Mesenchymal stem cell (in vitro differentiated cells and primary cell): ENCODE results near the gene PCDHGA1. TPM values are rescaled to one million over a fixed set of nuclear protein-coding genes. Genes with fewer than 3 reads are reported as not detected.

Source experiments
- DNase-seq: peaks from one replicate; pipeline ENCODE4 v3.0.0-alpha.2; 2013
- H2AFZ ChIP-seq: one replicate; pipeline ENCODE4 v1.6.1; 2013; ENCODE audit warnings: low read depth, mild to moderate bottlenecking, control low read depth, inconsistent platforms, low read length, moderate library complexity
- H2AK5ac ChIP-seq: 2 replicates; pipeline ENCODE4 v1.6.1; 2013; ENCODE audit warnings: low read length, moderate library complexity, mild to moderate bottlenecking, inconsistent platforms; ENCODE audit not compliant: severe bottlenecking
- H2BK120ac ChIP-seq: one replicate; pipeline ENCODE4 v1.6.1; 2013; ENCODE audit warnings: low read depth, mild to moderate bottlenecking, inconsistent platforms, low read length, moderate library complexity
- H2BK12ac ChIP-seq, 2 experiments: one replicate each; pipeline ENCODE4 v1.6.1; 2013; ENCODE audit warnings: inconsistent platforms in 2 of 2, low read length in 2 of 2, mild to moderate bottlenecking in 2 of 2, moderate library complexity in 2 of 2, control low read depth in 1 of 2
- H2BK15ac ChIP-seq: one replicate; pipeline ENCODE4 v1.6.1; 2013; ENCODE audit warnings: mild to moderate bottlenecking, low read depth, inconsistent platforms; ENCODE audit not compliant: poor library complexity, severe bottlenecking
- H2BK5ac ChIP-seq: 2 replicates; pipeline ENCODE4 v1.6.1; 2013; ENCODE audit warnings: low read depth, mild to moderate bottlenecking, low read length, control low read depth, inconsistent platforms; ENCODE audit not compliant: poor library complexity, severe bottlenecking
- H3K14ac ChIP-seq, 2 experiments: one replicate each; pipeline ENCODE4 v1.6.1; 2013; ENCODE audit warnings: inconsistent platforms in 2 of 2, low read length in 2 of 2, control low read depth in 1 of 2, mild to moderate bottlenecking in 1 of 2, moderate library complexity in 1 of 2
- H3K18ac ChIP-seq, 2 experiments: one replicate each; pipeline ENCODE4 v1.6.1; 2013; ENCODE audit warnings: inconsistent platforms in 2 of 2, low read length in 2 of 2, control low read depth in 1 of 2, low read depth in 1 of 2, mild to moderate bottlenecking in 1 of 2
- H3K23ac ChIP-seq, 2 experiments: one replicate each; pipeline ENCODE4 v1.6.1; 2013; ENCODE audit warnings: inconsistent platforms in 2 of 2, low read length in 2 of 2, mild to moderate bottlenecking in 2 of 2, moderate library complexity in 2 of 2, control low read depth in 1 of 2
- H3K27ac ChIP-seq: 2 replicates; pipeline ENCODE4 v1.5.1; 2013; ENCODE audit warnings: mild to moderate bottlenecking, moderate library complexity, low read length, control low read depth, inconsistent platforms; ENCODE audit not compliant: poor library complexity, severe bottlenecking
- H3K27me3 ChIP-seq, 2 experiments: 2 replicates each; pipeline versions ENCODE4 v1.6.1 to v1.7.0; 2013; ENCODE audit warnings: low read length in 2 of 2, mild to moderate bottlenecking in 2 of 2, moderate library complexity in 2 of 2, control low read depth in 1 of 2, inconsistent platforms in 1 of 2; ENCODE audit not compliant: control insufficient read depth in 1 of 2, insufficient read depth in 1 of 2
- H3K36me3 ChIP-seq, 2 experiments: 2 replicates each; pipeline versions ENCODE4 v1.6.1 to v1.7.0; 2013; ENCODE audit warnings: low read length in 2 of 2, control low read depth in 1 of 2, inconsistent platforms in 1 of 2, low read depth in 1 of 2, mild to moderate bottlenecking in 1 of 2; ENCODE audit not compliant: insufficient read depth in 2 of 2, control insufficient read depth in 1 of 2
- H3K4ac ChIP-seq, 2 experiments: one replicate each; pipeline ENCODE4 v1.6.1; 2013; ENCODE audit warnings: inconsistent platforms in 2 of 2, low read length in 2 of 2, mild to moderate bottlenecking in 2 of 2, moderate library complexity in 2 of 2, control low read depth in 1 of 2, low read depth in 1 of 2
- H3K4me1 ChIP-seq: 2 replicates; pipeline ENCODE4 v1.6.1; 2013; ENCODE audit warnings: low read depth, low read length, control low read depth; ENCODE audit not compliant: control insufficient read depth, insufficient read depth
- H3K4me2 ChIP-seq: 2 replicates; pipeline ENCODE4 v1.6.1; 2013; ENCODE audit warnings: low read length, mild to moderate bottlenecking, inconsistent platforms; ENCODE audit not compliant: poor library complexity, severe bottlenecking
- H3K4me3 ChIP-seq, 2 experiments: 2 replicates each; pipeline versions ENCODE4 v1.5.1 to v1.7.0; 2013; ENCODE audit warnings: low read length in 2 of 2, mild to moderate bottlenecking in 2 of 2, control low read depth in 1 of 2, low read depth in 1 of 2; ENCODE audit not compliant: insufficient read depth in 1 of 2
- H3K79me1 ChIP-seq: replicated peaks from 2 replicates; pipeline ENCODE4 v1.6.1; 2013; ENCODE audit warnings: mild to moderate bottlenecking, control low read depth, low read length, inconsistent platforms; ENCODE audit not compliant: poor library complexity, severe bottlenecking
- H3K9ac ChIP-seq: 2 replicates; pipeline ENCODE4 v1.7.0; 2013; ENCODE audit warnings: mild to moderate bottlenecking, low read length, moderate library complexity
- H3K9me3 ChIP-seq: 2 replicates; pipeline ENCODE4 v1.7.0; 2013; ENCODE audit warnings: mild to moderate bottlenecking, low read length; ENCODE audit not compliant: control insufficient read depth
- H4K8ac ChIP-seq: one replicate; pipeline ENCODE4 v1.6.1; 2013; ENCODE audit warnings: inconsistent platforms, mild to moderate bottlenecking, low read length, moderate library complexity
- H4K91ac ChIP-seq: one replicate; pipeline ENCODE4 v1.6.1; 2013; ENCODE audit warnings: mild to moderate bottlenecking, low read length, inconsistent platforms
- WGBS: methylation state at CpG from one replicate; pipeline ENCODE4 v1.1.7; 2013; ENCODE audit warnings: mixed read lengths; 5-methylcytosine and 5-hydroxymethylcytosine counted together
- polyA plus RNA-seq, 2 experiments: library from polyadenylated mRNA; stranded (reverse); fragments of 200-250 nt; gene quantifications; one replicate each; pipeline ENCODE4 v1.2.3, GENCODE V29; 2013

Gene PCDHGA1
- 0.46 TPM for polyA plus RNA-seq (2013, experiment 1 of 2)
- polyA plus RNA-seq (2013, experiment 2 of 2): 0.48 TPM

- H2BK15ac ChIP-seq: no peak within 1 kb of the TSS
- no peaks in the 10 kb centered on the region for H3K36me3 ChIP-seq
- peak within 1 kb of the TSS; percentile 62 for H3K9ac ChIP-seq
- DNase-seq: no peak
- no peak within 1 kb of the TSS for H3K14ac ChIP-seq
- no peak within 1 kb of the TSS for H3K4ac ChIP-seq
- no peak within 1 kb of the TSS for H2AFZ ChIP-seq
- no peak within 1 kb of the TSS for H4K91ac ChIP-seq
- no peaks in the 10 kb centered on the region for H3K4me1 ChIP-seq
- no peak within 1 kb of the TSS for H2BK12ac ChIP-seq
- 81% methylated on average over 18 of the region's 21 CpGs for WGBS
- no peak within 1 kb of the TSS for H3K18ac ChIP-seq
- no peak within 1 kb of the TSS for H2BK120ac ChIP-seq
- H3K79me1 ChIP-seq: no peaks in the 10 kb centered on the region
- peaks cover 44% of the 10 kb centered on the region for H3K9me3 ChIP-seq
- H2AK5ac ChIP-seq: no peak within 1 kb of the TSS
- no peak within 1 kb of the TSS for H2BK5ac ChIP-seq
- no peak within 1 kb of the TSS for H4K8ac ChIP-seq
- no peak within 1 kb of the TSS for H3K27ac ChIP-seq
- no peaks in the 10 kb centered on the region for H3K27me3 ChIP-seq
- no peak within 1 kb of the TSS for H3K4me2 ChIP-seq
- H3K23ac ChIP-seq: no peak within 1 kb of the TSS
- H3K4me3 ChIP-seq: peak within 1 kb of the TSS in 1 of 2 experiments; percentile 59
Measured at GRCh38 chr5:141330299-141331080, at the start of gene PCDHGA1. PCDHGA1 (plus strand) TSS chr5:141330514.

GRCh38 chr5:141298376-141298775 is 31.9 kb upstream of the PCDHGA1 start:
- Histone ChIP-seq H3K23ac (no peak overlapping the region), H4K8ac (no peak overlapping the region), H3K4me2 (no peak overlapping the region), H3K9me3 (peaks cover 84% of the 10 kb centered on the region), H3K27ac (no peak overlapping the region), H3K18ac (no peak overlapping the region), H3K9ac (no peak overlapping the region), H2BK15ac (no peak overlapping the region), H3K4ac (no peak overlapping the region), H2BK5ac (no peak overlapping the region), H2AK5ac (no peak overlapping the region), H2BK12ac (no peak overlapping the region), H3K14ac (no peak overlapping the region), H3K27me3 (no peaks in the 10 kb centered on the region), H2BK120ac (no peak overlapping the region), H3K4me3 (no peak overlapping the region), H2AFZ (no peak overlapping the region), H4K91ac (no peak overlapping the region), H3K79me1 (peaks cover 15% of the 10 kb centered on the region), H3K36me3 (peaks cover 2% of the 10 kb centered on the region in 2 experiments), H3K4me1 (no peaks in the 10 kb centered on the region)
- no peak for DNase-seq
- 82% methylated on average over 4 of the region's 4 CpGs for WGBS

- H2BK15ac ChIP-seq: no peak within 1 kb of the TSS
- H3K18ac ChIP-seq: no peak within 1 kb of the TSS
- H3K4me2 ChIP-seq: no peak within 1 kb of the TSS
- H3K27me3 ChIP-seq: no peaks in the 10 kb centered on the region
- no peak within 1 kb of the TSS for H2BK5ac ChIP-seq
- H3K23ac ChIP-seq: no peak within 1 kb of the TSS
- H2AK5ac ChIP-seq: no peak within 1 kb of the TSS
- WGBS: 98% methylated on average over 36 of the region's 36 CpGs
- H3K9me3 ChIP-seq: peaks cover 87% of the 10 kb centered on the region
- no peak within 1 kb of the TSS for H2BK120ac ChIP-seq
- no peak within 1 kb of the TSS for H2BK12ac ChIP-seq
- no peaks in the 10 kb centered on the region for H3K4me1 ChIP-seq
- peaks cover 26% of the 10 kb centered on the region for H3K79me1 ChIP-seq
- peaks cover 0 to 11% of the 10 kb centered on the region in 2 experiments for H3K36me3 ChIP-seq
- no peak within 1 kb of the TSS for H3K4ac ChIP-seq
- H3K9ac ChIP-seq: no peak within 1 kb of the TSS
- no peak within 1 kb of the TSS for H3K14ac ChIP-seq
- no peak within 1 kb of the TSS for H3K27ac ChIP-seq
- no peak within 1 kb of the TSS for H2AFZ ChIP-seq
- DNase-seq: no peak
- H4K8ac ChIP-seq: no peak within 1 kb of the TSS
- peak within 1 kb of the TSS; percentile 18 to 37 for H3K4me3 ChIP-seq
- H4K91ac ChIP-seq: peak within 1 kb of the TSS; percentile 10
Measured at GRCh38 chr5:141303756-141304155, 26.6 kb upstream of the PCDHGA1 start, which contains the start of gene SLC25A2. SLC25A2 (minus strand) TSS chr5:141304049; CDS start chr5:141303865, 184 bp downstream.

- Histone ChIP-seq H2BK15ac (no peak overlapping the region), H3K9me3 (peaks cover 84% of the 10 kb centered on the region), H2AFZ (no peak overlapping the region), H4K91ac (no peak overlapping the region), H3K14ac (no peak overlapping the region), H3K23ac (no peak overlapping the region), H2BK120ac (no peak overlapping the region), H3K27ac (no peak overlapping the region), H3K36me3 (peaks cover 3 to 11% of the 10 kb centered on the region in 2 experiments), H2BK12ac (no peak overlapping the region), H3K4me2 (no peak overlapping the region), H2BK5ac (no peak overlapping the region), H3K18ac (no peak overlapping the region), H3K4ac (no peak overlapping the region), H3K9ac (no peak overlapping the region), H3K27me3 (no peaks in the 10 kb centered on the region), H3K79me1 (peaks cover 32% of the 10 kb centered on the region), H2AK5ac (no peak overlapping the region), H4K8ac (no peak overlapping the region), H3K4me3 (peak overlapping the region in 1 of 2 experiments; percentile 42), H3K4me1 (no peaks in the 10 kb centered on the region)
- DNase-seq: no peak
- no CpG with 5 or more reads among the region's 1 CpG for WGBS
Measured at GRCh38 chr5:141306630-141307029, 23.7 kb upstream of the PCDHGA1 start.
